ENCODE data around the gene PTH2R. TPM values are rescaled to one million over a fixed set of nuclear protein-coding genes. Genes with fewer than 3 reads are reported as not detected.

The PTH2R gene
- total and polyA plus RNA-seq, 7 donors, result 0.01 to 0.08 TPM; not detected in 5

DNA sequence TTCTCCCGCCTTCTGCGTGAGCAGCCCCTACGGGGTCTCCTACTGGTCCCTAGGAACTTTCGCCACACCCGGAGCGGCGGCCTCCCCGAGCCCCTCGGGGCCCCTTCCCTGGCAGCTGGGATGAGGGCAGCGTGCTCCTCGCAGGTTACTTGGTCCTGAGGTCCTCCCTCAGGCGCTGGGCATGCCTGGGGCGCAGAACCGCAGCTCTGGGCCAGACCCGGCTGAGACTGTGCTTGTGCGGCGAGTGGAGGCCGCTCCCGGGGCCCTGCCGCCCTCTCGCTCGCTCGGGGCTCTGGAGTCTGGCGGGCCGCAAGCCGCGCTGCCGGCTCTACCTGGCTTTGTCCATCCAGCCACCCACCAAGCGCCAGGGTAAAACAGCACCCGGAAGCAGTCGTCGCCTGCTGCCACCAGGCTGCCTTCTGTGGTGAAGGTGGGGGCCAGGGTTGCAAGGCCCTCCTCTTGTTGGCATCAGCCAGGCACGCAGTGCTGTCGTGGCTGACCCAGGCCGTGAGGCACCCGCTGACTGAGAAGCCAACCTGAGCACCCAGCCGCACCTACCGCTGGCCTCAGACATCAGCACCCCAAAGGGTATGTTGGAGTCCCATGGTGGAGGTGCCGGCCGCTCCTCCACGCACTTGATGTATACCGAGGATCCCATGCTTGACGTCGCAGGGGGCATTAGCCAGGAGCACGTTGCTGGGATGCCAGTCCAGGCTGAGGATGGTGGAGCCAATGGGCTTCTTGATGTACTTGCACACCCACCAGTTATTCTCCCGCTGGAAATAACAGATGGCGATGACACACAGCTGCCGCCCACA is 46.1 kb upstream of the PTH2R start:
- Histone ChIP-seq H3K9me3 (peaks cover 8% of the 10 kb centered on the region), H3K27ac (no peak overlapping the region), H3K4me3 (no peak overlapping the region), H3K27me3 (ENCODE audit: insufficient read depth in 3 of 3, low read length in 2 of 3) (no peaks in the 10 kb centered on the region), H3K36me3 (ENCODE audit: insufficient read depth in 1 of 2, low read depth in 1 of 2) (peaks cover 0 to 36% of the 10 kb centered on the region in 2 donors), H3K4me1 (no peaks in the 10 kb centered on the region)
- intact Hi-C loops (cut with DNase I), result no loop called here
- TF ChIP-seq, protein P1, sequence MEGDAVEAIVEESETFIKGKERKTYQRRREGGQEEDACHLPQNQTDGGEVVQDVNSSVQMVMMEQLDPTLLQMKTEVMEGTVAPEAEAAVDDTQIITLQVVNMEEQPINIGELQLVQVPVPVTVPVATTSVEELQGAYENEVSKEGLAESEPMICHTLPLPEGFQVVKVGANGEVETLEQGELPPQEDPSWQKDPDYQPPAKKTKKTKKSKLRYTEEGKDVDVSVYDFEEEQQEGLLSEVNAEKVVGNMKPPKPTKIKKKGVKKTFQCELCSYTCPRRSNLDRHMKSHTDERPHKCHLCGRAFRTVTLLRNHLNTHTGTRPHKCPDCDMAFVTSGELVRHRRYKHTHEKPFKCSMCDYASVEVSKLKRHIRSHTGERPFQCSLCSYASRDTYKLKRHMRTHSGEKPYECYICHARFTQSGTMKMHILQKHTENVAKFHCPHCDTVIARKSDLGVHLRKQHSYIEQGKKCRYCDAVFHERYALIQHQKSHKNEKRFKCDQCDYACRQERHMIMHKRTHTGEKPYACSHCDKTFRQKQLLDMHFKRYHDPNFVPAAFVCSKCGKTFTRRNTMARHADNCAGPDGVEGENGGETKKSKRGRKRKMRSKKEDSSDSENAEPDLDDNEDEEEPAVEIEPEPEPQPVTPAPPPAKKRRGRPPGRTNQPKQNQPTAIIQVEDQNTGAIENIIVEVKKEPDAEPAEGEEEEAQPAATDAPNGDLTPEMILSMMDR (IDR thresholded peaks at IDR 0.05), result no peak
- ATAC-seq, result peak in 2 of 4 donors; percentile 17 to 40
- WGBS, 3 donors, result 93 to 95% (median 95%) methylated on average over 47 to 48 of the region's 48 CpGs
- DNase-seq, result peak in 1 of 2 donors; percentile 17

DNA sequence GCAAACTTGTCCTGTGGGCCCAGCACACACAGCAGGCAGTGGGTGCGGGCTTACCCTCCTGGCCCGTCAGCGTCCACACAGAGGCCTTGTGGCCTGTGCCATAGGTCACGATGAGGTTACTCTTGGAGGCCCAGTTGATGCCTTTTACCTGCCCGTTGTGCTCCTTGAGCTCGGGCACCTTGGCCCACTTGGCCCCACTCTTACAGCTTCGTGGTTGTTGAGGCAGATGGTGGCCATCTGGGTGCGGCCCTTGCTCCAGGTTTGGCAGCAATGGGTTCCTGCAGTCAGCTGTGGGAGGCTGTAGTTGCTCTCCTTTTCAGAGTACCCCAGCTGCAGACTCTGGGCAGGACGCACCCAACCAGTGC is 45.5 kb upstream of the PTH2R start:
- ATAC-seq (peak in 1 of 4 donors; percentile 11), DNase-seq (no peak)
- Histone ChIP-seq H3K27ac (no peak overlapping the region), H3K27me3 (ENCODE audit: insufficient read depth in 3 of 3, low read length in 2 of 3) (no peaks in the 10 kb centered on the region), H3K36me3 (ENCODE audit: insufficient read depth in 1 of 2, low read depth in 1 of 2) (peaks cover 0 to 30% of the 10 kb centered on the region in 2 donors), H3K4me1 (no peaks in the 10 kb centered on the region), H3K9me3 (peaks cover 8% of the 10 kb centered on the region), H3K4me3 (no peak overlapping the region)
- TF ChIP-seq, protein P1 (IDR thresholded peaks at IDR 0.05), result no peak
- intact Hi-C loops (cut with DNase I), result no loop called here
- 92 to 97% (median 94%) methylated on average over 9 of the region's 9 CpGs for WGBS, 3 donors

DNA sequence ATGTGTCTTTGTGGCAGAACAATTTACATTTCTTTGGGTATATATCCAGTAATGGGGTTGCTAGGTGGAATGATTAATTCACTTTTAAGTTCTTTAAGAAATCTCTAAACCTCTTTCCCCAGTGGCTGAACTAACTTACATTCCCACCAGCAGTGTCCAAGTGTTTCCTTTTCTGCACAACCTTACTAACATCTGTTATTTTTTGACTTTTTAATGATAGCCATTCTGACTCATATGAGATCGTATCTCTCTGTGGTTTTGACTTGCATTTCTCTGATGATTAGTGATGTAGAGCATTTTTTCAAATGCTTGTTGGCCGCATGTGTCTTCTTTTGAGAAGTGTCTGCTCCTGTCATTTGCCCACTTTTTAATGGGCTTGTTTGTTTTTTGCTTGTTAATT is 43.1 kb upstream of the PTH2R start:
- intact Hi-C loops (cut with DNase I), result no loop called here
- DNase-seq (no peak), ATAC-seq (no peak)
- WGBS, 3 donors, result 59 to 67% (median 62%) methylated on average over 2 of the region's 2 CpGs
- TF ChIP-seq, protein P1 (IDR thresholded peaks at IDR 0.05), result no peak
- Histone ChIP-seq H3K4me3 (no peak overlapping the region), H3K27ac (no peak overlapping the region), H3K9me3 (peaks cover 8% of the 10 kb centered on the region), H3K4me1 (no peaks in the 10 kb centered on the region), H3K27me3 (ENCODE audit: insufficient read depth in 3 of 3, low read length in 2 of 3) (no peaks in the 10 kb centered on the region), H3K36me3 (ENCODE audit: insufficient read depth in 1 of 2, low read depth in 1 of 2) (peaks cover 0 to 7% of the 10 kb centered on the region in 2 donors)

DNA sequence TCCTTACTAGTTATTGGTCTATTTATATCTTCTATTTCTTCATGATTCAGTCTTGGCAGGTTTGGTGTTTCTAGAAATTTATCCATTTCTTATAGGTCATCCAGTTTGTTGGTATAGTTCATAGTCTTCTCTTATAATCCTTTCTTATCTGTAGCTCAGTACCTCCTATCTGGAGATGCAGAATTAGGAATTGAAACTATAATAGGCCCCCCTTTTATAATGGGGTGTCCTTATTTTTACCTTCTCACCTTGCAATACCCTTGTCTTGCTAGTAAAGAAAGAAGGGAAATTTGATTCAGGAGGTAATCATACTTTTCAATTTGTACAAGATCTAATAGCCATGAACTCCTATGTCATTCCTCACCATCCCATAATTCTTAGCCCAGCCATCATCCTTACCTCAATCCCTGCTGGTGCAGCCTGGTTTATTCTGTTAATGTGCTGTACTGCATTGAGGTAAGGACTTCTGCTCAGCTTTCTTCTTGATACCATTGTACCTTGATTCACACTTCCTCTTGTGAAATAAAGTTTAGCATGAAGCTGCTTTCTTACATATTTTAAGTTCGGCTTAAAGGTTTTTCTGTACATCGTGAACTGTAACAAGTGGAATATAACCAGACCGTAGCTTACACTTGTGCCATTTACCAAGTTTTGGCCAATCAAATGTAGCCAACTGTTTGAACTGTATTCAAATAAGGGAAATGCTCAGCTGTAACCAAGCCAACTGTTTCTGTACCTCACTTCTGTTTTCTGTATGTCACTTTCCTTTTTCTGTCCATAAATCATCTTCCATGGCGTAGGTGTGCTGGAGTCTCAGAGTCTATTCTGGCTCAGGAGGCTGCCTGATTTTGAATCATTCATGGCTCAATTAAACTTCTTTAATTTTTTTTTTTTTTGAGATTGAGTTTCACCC is 40.1 kb upstream of the PTH2R start:
- intact Hi-C loops (cut with DNase I), result no loop called here
- WGBS, 3 donors, result 79 to 85% (median 84%) methylated on average over 4 of the region's 4 CpGs
- TF ChIP-seq, protein P1 (IDR thresholded peaks at IDR 0.05), result no peak
- H3K27me3 ChIP-seq (ENCODE audit: insufficient read depth in 3 of 3, low read length in 2 of 3), result peaks cover 0 to 3% (median 0%) of the 10 kb centered on the region in 3 donors
- peaks cover 8% of the 10 kb centered on the region for H3K9me3 ChIP-seq
- H3K27ac ChIP-seq, result no peak overlapping the region
- no peaks in the 10 kb centered on the region for H3K36me3 ChIP-seq (ENCODE audit: insufficient read depth in 1 of 2, low read depth in 1 of 2)
- no peak overlapping the region for H3K4me3 ChIP-seq
- no peak for ATAC-seq
- DNase-seq, result no peak
- H3K4me1 ChIP-seq, result no peaks in the 10 kb centered on the region
